H9 (cell line): Measurements from ENCODE around the gene SEC11A. TPM values are rescaled to one million over a fixed set of nuclear protein-coding genes. Genes with fewer than 3 reads are reported as not detected.

Source experiments
- DNase-seq: peaks from one replicate; pipeline ENCODE4 v3.0.0-alpha.2; 2017
- H2AFZ ChIP-seq: one replicate; pipeline ENCODE4 v1.6.1; 2013; ENCODE audit warnings: mild to moderate bottlenecking, low read length, control low read depth, moderate library complexity
- H2AK5ac ChIP-seq: 2 replicates; pipeline ENCODE4 v1.6.1; 2013; ENCODE audit warnings: low read length, control low read depth, mixed read lengths; ENCODE audit not compliant: insufficient read length
- H2BK120ac ChIP-seq: one replicate; pipeline ENCODE4 v1.6.1; 2013; ENCODE audit warnings: low read depth, mild to moderate bottlenecking, low read length, control low read depth, inconsistent platforms; ENCODE audit not compliant: poor library complexity, severe bottlenecking
- H2BK12ac ChIP-seq: 2 replicates; pipeline ENCODE4 v1.6.1; 2013; ENCODE audit warnings: low read length, control low read depth, mixed read lengths, low read depth; ENCODE audit not compliant: insufficient read length
- H2BK15ac ChIP-seq: 2 replicates; pipeline ENCODE4 v1.6.1; 2013; ENCODE audit warnings: low read depth, low read length, control low read depth
- H2BK20ac ChIP-seq: one replicate; pipeline ENCODE4 v1.6.1; 2013; ENCODE audit warnings: low read depth, mild to moderate bottlenecking, low read length, control low read depth, inconsistent platforms; ENCODE audit not compliant: poor library complexity, severe bottlenecking
- H2BK5ac ChIP-seq: 2 replicates; pipeline ENCODE4 v1.6.1; 2013; ENCODE audit warnings: low read length, control low read depth, mixed read lengths; ENCODE audit not compliant: insufficient read length
- H3K14ac ChIP-seq: 2 replicates; pipeline ENCODE4 v1.6.1; 2013; ENCODE audit warnings: low read length, control low read depth; ENCODE audit not compliant: insufficient read depth
- H3K18ac ChIP-seq: 2 replicates; pipeline ENCODE4 v1.6.1; 2013; ENCODE audit warnings: low read depth, mild to moderate bottlenecking, mixed read lengths, low read length, control low read depth; ENCODE audit not compliant: insufficient read length
- H3K23ac ChIP-seq: 2 replicates; pipeline ENCODE4 v1.6.1; 2013; ENCODE audit warnings: low read length, control low read depth, mixed read lengths, low read depth; ENCODE audit not compliant: insufficient read length
- H3K23me2 ChIP-seq: 2 replicates; pipeline ENCODE4 v1.6.1; 2013; ENCODE audit warnings: low read depth, mild to moderate bottlenecking, mixed read lengths, low read length, control low read depth; ENCODE audit not compliant: insufficient read length, poor library complexity, severe bottlenecking
- H3K27ac ChIP-seq: 2 replicates; pipeline ENCODE4 v1.5.1; 2013; ENCODE audit warnings: low read length, control low read depth, mixed read lengths, low read depth; ENCODE audit not compliant: insufficient read length
- H3K27me3 ChIP-seq: 2 replicates; pipeline ENCODE4 v1.6.1; 2013; ENCODE audit warnings: low read length, control low read depth, inconsistent platforms; ENCODE audit not compliant: insufficient read depth
- H3K4ac ChIP-seq: 2 replicates; pipeline ENCODE4 v1.6.1; 2013; ENCODE audit warnings: low read depth, mild to moderate bottlenecking, control low read depth, inconsistent platforms, low read length, moderate library complexity
- H3K4me1 ChIP-seq: 2 replicates; pipeline ENCODE4 v1.6.1; 2013; ENCODE audit warnings: low read length, control low read depth, inconsistent platforms; ENCODE audit not compliant: insufficient read depth
- H3K4me2 ChIP-seq: 2 replicates; pipeline ENCODE4 v1.6.1; 2013; ENCODE audit warnings: low read length, control low read depth, mixed read lengths; ENCODE audit not compliant: insufficient read length, insufficient read depth
- H3K56ac ChIP-seq: 2 replicates; pipeline ENCODE4 v1.6.1; 2013; ENCODE audit warnings: low read depth, mild to moderate bottlenecking, mixed read lengths, low read length, control low read depth; ENCODE audit not compliant: insufficient read length
- H3K79me1 ChIP-seq: 2 replicates; pipeline ENCODE4 v1.6.1; 2013; ENCODE audit warnings: low read depth, mild to moderate bottlenecking, moderate library complexity, low read length, control low read depth, inconsistent platforms; ENCODE audit not compliant: insufficient read depth, poor library complexity, severe bottlenecking
- H3K79me2 ChIP-seq: 2 replicates; pipeline ENCODE4 v1.6.1; 2013; ENCODE audit warnings: low read length, control low read depth, inconsistent platforms; ENCODE audit not compliant: insufficient read depth
- H3K9ac ChIP-seq: 2 replicates; pipeline ENCODE4 v1.6.1; 2013; ENCODE audit warnings: low read length, control low read depth, mixed read lengths; ENCODE audit not compliant: insufficient read length; ENCODE audit errors: extremely low read depth
- H3K9me3 ChIP-seq: one replicate; pipeline ENCODE4 v1.6.1; 2013; ENCODE audit warnings: low read depth, low read length, inconsistent platforms; ENCODE audit not compliant: control insufficient read depth
- H3T11ph ChIP-seq: one replicate; pipeline ENCODE4 v1.6.1; 2013; ENCODE audit warnings: mild to moderate bottlenecking, low read length, control low read depth, inconsistent platforms
- H4K20me1 ChIP-seq: one replicate; pipeline ENCODE4 v1.6.1; 2013; ENCODE audit not compliant: control insufficient read depth, insufficient read length, insufficient read depth
- H4K5ac ChIP-seq: 2 replicates; pipeline ENCODE4 v1.6.1; 2013; ENCODE audit warnings: low read depth, mild to moderate bottlenecking, mixed read lengths, low read length, control low read depth; ENCODE audit not compliant: insufficient read length
- H4K8ac ChIP-seq: replicated peaks from 2 replicates; pipeline ENCODE4 v1.6.1; 2013; ENCODE audit warnings: low read length, control low read depth, mixed read lengths, low read depth; ENCODE audit not compliant: insufficient read length
- H4K91ac ChIP-seq: 2 replicates; pipeline ENCODE4 v1.6.1; 2013; ENCODE audit warnings: low read depth, mild to moderate bottlenecking, moderate library complexity, mixed read lengths, low read length, control low read depth; ENCODE audit not compliant: insufficient read length
- H3K27ac Mint-ChIP-seq, 3 experiments: 2 replicates in 2 of 3; 3 replicates in 1 of 3; pipeline ENCODE4 v1.8.0; 2020 to 2021; ENCODE audit warnings: mixed read lengths in 3 of 3, mild to moderate bottlenecking in 1 of 3, moderate library complexity in 1 of 3
- H3K27me3 Mint-ChIP-seq: 2 replicates; pipeline ENCODE4 v1.8.0; 2021; ENCODE audit warnings: low read depth, mild to moderate bottlenecking, moderate library complexity, mixed read lengths
- H3K36me3 Mint-ChIP-seq, 3 experiments: 2 replicates in 2 of 3; 3 replicates in 1 of 3; pipeline ENCODE4 v1.8.0; 2020 to 2021; ENCODE audit warnings: low read depth in 3 of 3, mixed read lengths in 3 of 3; ENCODE audit not compliant: insufficient read depth in 1 of 3
- H3K4me1 Mint-ChIP-seq, 2 experiments: 2 replicates each; pipeline ENCODE4 v1.8.0; 2020; ENCODE audit warnings: mixed read lengths in 2 of 2
- H3K4me3 Mint-ChIP-seq, 2 experiments: 2 replicates in 1 of 2; 3 replicates in 1 of 2; pipeline ENCODE4 v1.8.0; 2020 to 2021; ENCODE audit warnings: mild to moderate bottlenecking in 2 of 2, mixed read lengths in 2 of 2, moderate library complexity in 1 of 2
- H3K9me3 Mint-ChIP-seq, 2 experiments: 2 replicates in 1 of 2; 3 replicates in 1 of 2; pipeline ENCODE4 v1.8.0; 2020; ENCODE audit warnings: mild to moderate bottlenecking in 2 of 2, mixed read lengths in 2 of 2, moderate library complexity in 1 of 2
- CTCF ChIP-seq: fragments of 200-600 bp; sonication (generic); conservative IDR thresholded peaks from 3 replicates; pipeline ENCODE4 v1.8.0; 2021; ENCODE audit warnings: antibody characterized with exemption, mild to moderate bottlenecking
- WGBS: extraction: QIAGEN DNeasy Blood & Tissue Kit; methylation state at CpG from one replicate; pipeline ENCODE4 v1.1.7; 2013; ENCODE audit warnings: missing lambda C conversion rate, low lambda C conversion rate, mixed read lengths; ENCODE audit not compliant: insufficient read length; ENCODE audit errors: extremely low coverage; 5-methylcytosine and 5-hydroxymethylcytosine counted together
- total RNA-seq: library from RNA; stranded (reverse); gene quantifications from 2 replicates; pipeline ENCODE4 v1.2.1, GENCODE V29; 2021

The SEC11A gene
- total RNA-seq, 1 experiment from 2014 or later, result 250 TPM

GRCh38 chr15:84737005-84737404 lies 21.1 kb upstream of the SEC11A start:
- no peak overlapping the region for H3K27ac Mint-ChIP-seq
- no peaks in the 10 kb centered on the region for H3K36me3 Mint-ChIP-seq

More at GRCh38 chr15:84737005-84737404, 21.1 kb upstream of the SEC11A start:
- H3K79me2 ChIP-seq, result no peaks in the 10 kb centered on the region
- no CpG with 5 or more reads among the region's 2 CpGs for WGBS
- H3K4ac ChIP-seq, result no peak overlapping the region
- no peak overlapping the region for H3K4me2 ChIP-seq
- no peak overlapping the region for H2BK120ac ChIP-seq
- H3K9me3 ChIP-seq, result no peaks in the 10 kb centered on the region
- H3K4me1 Mint-ChIP-seq, result peaks cover 24 to 27% of the 10 kb centered on the region in 2 experiments
- H2BK5ac ChIP-seq, result no peak overlapping the region
- no peak overlapping the region for H2BK12ac ChIP-seq
- no peaks in the 10 kb centered on the region for H3K9me3 Mint-ChIP-seq
- no peak overlapping the region for H2AFZ ChIP-seq
- no peak overlapping the region for H3K18ac ChIP-seq
- no peak overlapping the region for H3T11ph ChIP-seq
- no peak overlapping the region for H4K5ac ChIP-seq
- no peaks in the 10 kb centered on the region for H3K79me1 ChIP-seq
- H2BK15ac ChIP-seq, result no peak overlapping the region
- no peak overlapping the region for H3K4me3 Mint-ChIP-seq
- H3K56ac ChIP-seq, result no peak overlapping the region
- H3K4me1 ChIP-seq, result peaks cover 4% of the 10 kb centered on the region; the same call in 1 of the 2 replicates
- H3K27me3 ChIP-seq, result no peaks in the 10 kb centered on the region
- no peak overlapping the region for H3K23ac ChIP-seq
- no peak overlapping the region for H2BK20ac ChIP-seq
- H3K23me2 ChIP-seq, result no peaks in the 10 kb centered on the region
- H4K20me1 ChIP-seq, result no peaks in the 10 kb centered on the region
- TF ChIP-seq CTCF, result no peak
- no peak overlapping the region for H4K91ac ChIP-seq
- no peak overlapping the region for H2AK5ac ChIP-seq
- H3K14ac ChIP-seq, result no peak overlapping the region
- no peak overlapping the region for H3K9ac ChIP-seq
- no peak overlapping the region for H4K8ac ChIP-seq
- DNase-seq, result no peak
- no peak overlapping the region for H3K27ac ChIP-seq
- no peaks in the 10 kb centered on the region for H3K27me3 Mint-ChIP-seq
